Activated naive CD4-positive, alpha-beta T cell treated with anti-CD3 and anti-CD28 coated beads, Interleukin-2, amount 10 ng/mL, durations not matched to agents 7 days and 5 days (primary cell): ENCODE measurements around the gene IWS1.
"Not testable (repeated sequence)": the region's sequence is repeated elsewhere in the genome, so short reads cannot be mapped to it uniquely, and the experiment has no call there.

Experiments
- CTCF ChIA-PET: fragments of 350-600 bp; sonication (Branson Sonifier 250); formaldehyde crosslinking; loops from one replicate; lab custom pipeline; 2021; ENCODE audit warnings: antibody characterized with exemption; lab: Charles Lee
- DNase-seq: peaks from one replicate; pipeline ENCODE4 v3.0.0-alpha.2; 2020
- H3K27ac Mint-ChIP-seq: one replicate; pipeline ENCODE4 v1.8.0; 2021; ENCODE audit warnings: mild to moderate bottlenecking, moderate library complexity, mixed read lengths
- H3K27me3 Mint-ChIP-seq: one replicate; pipeline ENCODE4 v1.8.0; 2021; ENCODE audit warnings: mild to moderate bottlenecking, mixed read lengths
- H3K36me3 Mint-ChIP-seq: one replicate; pipeline ENCODE4 v1.8.0; 2021; ENCODE audit warnings: mixed read lengths
- H3K4me1 Mint-ChIP-seq: one replicate; pipeline ENCODE4 v1.8.0; 2021; ENCODE audit warnings: mixed read lengths
- H3K4me3 Mint-ChIP-seq: one replicate; pipeline ENCODE4 v1.8.0; 2021; ENCODE audit warnings: mild to moderate bottlenecking, moderate library complexity, mixed read lengths
- H3K9me3 Mint-ChIP-seq: one replicate; pipeline ENCODE4 v1.8.0; 2021; ENCODE audit warnings: mixed read lengths

The IWS1 gene

GRCh38 chr2:127530245-127531140, 4.2 kb upstream of the IWS1 start:
- Mint-ChIP-seq H3K4me3 (no peak overlapping the region), H3K9me3 (no peaks in the 10 kb centered on the region), H3K4me1 (peaks cover 13% of the 10 kb centered on the region), H3K36me3 (no peaks in the 10 kb centered on the region), H3K27ac (no peak overlapping the region), H3K27me3 (peaks cover 17% of the 10 kb centered on the region)
- no peak for DNase-seq
- CTCF ChIA-PET, result interaction anchor here (1.5 kb wide), 1 partner anchor 109 kb away, joined by 6 read pairs; no protein-coding TSS in a partner anchor

GRCh38 chr2:127529416-127529815, 3.1 kb upstream of the IWS1 start:
- not testable (repeated sequence) for H3K27ac Mint-ChIP-seq, H3K36me3 Mint-ChIP-seq, H3K4me3 Mint-ChIP-seq, DNase-seq, H3K9me3 Mint-ChIP-seq
- peaks cover 13% of the 10 kb centered on the region for H3K4me1 Mint-ChIP-seq
- peaks cover 14% of the 10 kb centered on the region for H3K27me3 Mint-ChIP-seq
- CTCF ChIA-PET, result interaction anchor here (0.9 to 1.6 kb wide), 4 partner anchors 10 to 143 kb away, joined by 3 to 6 read pairs (median 4); no protein-coding TSS in a partner anchor

GRCh38 chr2:127528487-127528886, 2.2 kb upstream of the IWS1 start:
- Mint-ChIP-seq H3K36me3 (peaks cover 4% of the 10 kb centered on the region), H3K27me3 (peaks cover 5% of the 10 kb centered on the region), H3K9me3 (no peaks in the 10 kb centered on the region), H3K4me1 (peaks cover 19% of the 10 kb centered on the region), H3K27ac (no peak overlapping the region), H3K4me3 (no peak overlapping the region)
- no peak for DNase-seq
- CTCF ChIA-PET, result interaction anchor here (0.9 to 1.6 kb wide), 4 partner anchors 11 to 142 kb away, joined by 3 to 6 read pairs (median 4); no protein-coding TSS in a partner anchor

- peak overlapping the region; percentile 95 for H3K27ac Mint-ChIP-seq
- no peaks in the 10 kb centered on the region for H3K9me3 Mint-ChIP-seq
- no peak for DNase-seq
- CTCF ChIA-PET, result interaction anchor here (0.9 to 1.8 kb wide), 3 partner anchors 10 to 64 kb away, joined by 3 to 7 read pairs (median 4); no protein-coding TSS in a partner anchor
- no peaks in the 10 kb centered on the region for H3K27me3 Mint-ChIP-seq
- H3K4me3 Mint-ChIP-seq, result peak overlapping the region; percentile 91
- H3K36me3 Mint-ChIP-seq, result peaks cover 12% of the 10 kb centered on the region
- peaks cover 24% of the 10 kb centered on the region for H3K4me1 Mint-ChIP-seq
Measured at GRCh38 chr2:127527001-127527804, 914 bp upstream of the IWS1 start.

GRCh38 chr2:127525691-127526131, 578 bp downstream of the IWS1 start:
- H3K9me3 Mint-ChIP-seq, result no peaks in the 10 kb centered on the region
- DNase-seq, result peak; percentile 36
- H3K36me3 Mint-ChIP-seq, result peaks cover 17% of the 10 kb centered on the region
- H3K4me3 Mint-ChIP-seq, result peak overlapping the region; percentile 91
- peak overlapping the region; percentile 95 for H3K27ac Mint-ChIP-seq
- no peaks in the 10 kb centered on the region for H3K27me3 Mint-ChIP-seq
- CTCF ChIA-PET, result interaction anchor here (0.9 to 1.8 kb wide), 3 partner anchors 11 to 65 kb away, joined by 3 to 7 read pairs (median 4); no protein-coding TSS in a partner anchor
- peaks cover 27% of the 10 kb centered on the region for H3K4me1 Mint-ChIP-seq

- Mint-ChIP-seq H3K4me1 (peaks cover 33% of the 10 kb centered on the region), H3K36me3 (peaks cover 27% of the 10 kb centered on the region), H3K4me3 (peak overlapping the region; percentile 46), H3K27ac (peak overlapping the region; percentile 70)
- H3K27me3 Mint-ChIP-seq, DNase-seq, H3K9me3 Mint-ChIP-seq, CTCF ChIA-PET: not testable (repeated sequence)
Measured at GRCh38 chr2:127524198-127524834, 2.0 kb downstream of the IWS1 start.

GRCh38 chr2:127523269-127523939, 2.9 kb downstream of the IWS1 start:
- Mint-ChIP-seq H3K9me3 (no peaks in the 10 kb centered on the region), H3K4me1 (peaks cover 33% of the 10 kb centered on the region), H3K27ac (peak overlapping the region; percentile 9), H3K36me3 (peaks cover 27% of the 10 kb centered on the region), H3K4me3 (no peak overlapping the region), H3K27me3 (no peaks in the 10 kb centered on the region)
- no peak for DNase-seq
- CTCF ChIA-PET, result no interaction called here

- H3K27ac Mint-ChIP-seq, result no peak overlapping the region
- no peaks in the 10 kb centered on the region for H3K9me3 Mint-ChIP-seq
- no peak overlapping the region for H3K4me3 Mint-ChIP-seq
- H3K4me1 Mint-ChIP-seq, result peaks cover 31% of the 10 kb centered on the region
- no peak for DNase-seq
- H3K36me3 Mint-ChIP-seq, result peaks cover 50% of the 10 kb centered on the region
- H3K27me3 Mint-ChIP-seq, result no peaks in the 10 kb centered on the region
- CTCF ChIA-PET, result no interaction called here
Measured at GRCh38 chr2:127520424-127520823, 5.9 kb downstream of the IWS1 start.

GRCh38 chr2:127517465-127517864, 8.8 kb downstream of the IWS1 start:
- no peak overlapping the region for H3K27ac Mint-ChIP-seq
- CTCF ChIA-PET, result interaction anchor here (0.6 kb wide), 1 partner anchor 52 kb away, joined by 3 read pairs; no protein-coding TSS in a partner anchor
- H3K4me3 Mint-ChIP-seq, result no peak overlapping the region
- no peaks in the 10 kb centered on the region for H3K27me3 Mint-ChIP-seq
- H3K9me3 Mint-ChIP-seq, result no peaks in the 10 kb centered on the region
- H3K4me1 Mint-ChIP-seq, result peaks cover 44% of the 10 kb centered on the region
- H3K36me3 Mint-ChIP-seq, result peaks cover 55% of the 10 kb centered on the region
- DNase-seq, result no peak

- peaks cover 48% of the 10 kb centered on the region for H3K4me1 Mint-ChIP-seq
- H3K9me3 Mint-ChIP-seq, result no peaks in the 10 kb centered on the region
- CTCF ChIA-PET, result no interaction called here
- peaks cover 56% of the 10 kb centered on the region for H3K36me3 Mint-ChIP-seq
- no peak overlapping the region for H3K4me3 Mint-ChIP-seq
- H3K27me3 Mint-ChIP-seq, result no peaks in the 10 kb centered on the region
- H3K27ac Mint-ChIP-seq, result no peak overlapping the region
- DNase-seq, result no peak
Measured at GRCh38 chr2:127516041-127516762, 10.1 kb downstream of the IWS1 start.

GRCh38 chr2:127515383-127515915, 10.8 kb downstream of the IWS1 start:
- no peaks in the 10 kb centered on the region for H3K9me3 Mint-ChIP-seq
- CTCF ChIA-PET, result no interaction called here
- no peak overlapping the region for H3K4me3 Mint-ChIP-seq
- H3K27ac Mint-ChIP-seq, result no peak overlapping the region
- DNase-seq, result no peak
- H3K36me3 Mint-ChIP-seq, result peaks cover 56% of the 10 kb centered on the region
- H3K27me3 Mint-ChIP-seq, result no peaks in the 10 kb centered on the region
- peaks cover 46% of the 10 kb centered on the region for H3K4me1 Mint-ChIP-seq

GRCh38 chr2:127514485-127514884, 11.8 kb downstream of the IWS1 start:
- Mint-ChIP-seq H3K4me1 (peaks cover 42% of the 10 kb centered on the region), H3K27me3 (no peaks in the 10 kb centered on the region), H3K4me3 (no peak overlapping the region), H3K9me3 (no peaks in the 10 kb centered on the region), H3K36me3 (peaks cover 50% of the 10 kb centered on the region), H3K27ac (peak overlapping the region; percentile 49)
- CTCF ChIA-PET, result no interaction called here
- no peak for DNase-seq
